HG03439 (cell line): Measurements from ENCODE around the gene ARFGAP2.
"Not testable (repeated sequence)": the region's sequence is repeated elsewhere in the genome, so short reads cannot be mapped to it uniquely, and the experiment has no call there.

Source experiments
- ATAC-seq: cut with Tn5 transposase; IDR thresholded peaks from one replicate; pipeline ENCODE4 v1.9.1; 2021; ENCODE audit warnings: mild to moderate bottlenecking, moderate library complexity; ENCODE audit not compliant: unreplicated experiment

ARFGAP2 gene

GRCh38 chr11:47176328-47177228 is at the start of gene ARFGAP2:
ARFGAP2 (minus strand) TSS chr11:47176879; CDS start chr11:47176853, 26 bp downstream.
- peak; percentile 87 for ATAC-seq

- ATAC-seq = peak; percentile 83
Measured at GRCh38 chr11:47225552-47226400, 49.1 kb upstream of the ARFGAP2 start.

DNA sequence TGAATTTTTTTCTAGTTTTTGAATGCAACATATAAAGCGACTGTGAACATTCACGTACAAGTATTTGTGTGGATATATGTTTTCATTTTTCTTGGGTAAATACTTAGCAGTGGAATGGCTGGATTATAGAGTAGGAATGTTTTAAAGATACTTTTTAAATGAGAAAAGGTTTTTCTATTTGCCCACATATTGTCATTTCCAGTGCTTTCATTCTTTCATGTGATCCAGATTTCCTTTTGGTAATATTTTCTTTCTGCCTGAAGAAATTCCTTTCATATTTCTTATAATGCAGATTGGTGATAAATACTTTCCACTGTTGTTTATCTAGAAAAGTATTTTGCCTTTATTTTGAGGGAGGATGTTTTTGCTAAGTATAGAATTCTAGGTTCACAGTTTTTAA is 46.0 kb upstream of the ARFGAP2 start:
- no peak for ATAC-seq

DNA sequence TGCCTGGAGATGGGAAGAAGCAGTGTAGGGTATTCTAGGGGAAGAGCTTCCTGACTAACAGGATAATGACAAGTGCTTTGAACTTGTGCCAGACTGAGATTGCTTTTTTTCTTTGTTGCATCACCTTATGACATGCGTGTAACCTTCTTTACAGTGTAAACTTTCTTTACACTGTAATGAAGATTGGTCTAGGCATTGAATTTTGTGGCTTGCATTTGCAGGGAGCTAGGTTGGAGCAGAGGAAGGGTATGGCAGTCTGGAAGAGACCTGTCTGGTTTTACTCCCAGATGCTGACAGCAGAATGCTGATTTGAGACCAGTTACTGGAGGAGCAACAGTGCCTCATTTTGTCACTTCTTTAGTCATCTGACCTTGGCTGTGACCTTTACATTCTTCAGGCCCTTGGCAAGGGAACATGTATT is 43.7 kb upstream of the ARFGAP2 start:
- no peak for ATAC-seq

DNA sequence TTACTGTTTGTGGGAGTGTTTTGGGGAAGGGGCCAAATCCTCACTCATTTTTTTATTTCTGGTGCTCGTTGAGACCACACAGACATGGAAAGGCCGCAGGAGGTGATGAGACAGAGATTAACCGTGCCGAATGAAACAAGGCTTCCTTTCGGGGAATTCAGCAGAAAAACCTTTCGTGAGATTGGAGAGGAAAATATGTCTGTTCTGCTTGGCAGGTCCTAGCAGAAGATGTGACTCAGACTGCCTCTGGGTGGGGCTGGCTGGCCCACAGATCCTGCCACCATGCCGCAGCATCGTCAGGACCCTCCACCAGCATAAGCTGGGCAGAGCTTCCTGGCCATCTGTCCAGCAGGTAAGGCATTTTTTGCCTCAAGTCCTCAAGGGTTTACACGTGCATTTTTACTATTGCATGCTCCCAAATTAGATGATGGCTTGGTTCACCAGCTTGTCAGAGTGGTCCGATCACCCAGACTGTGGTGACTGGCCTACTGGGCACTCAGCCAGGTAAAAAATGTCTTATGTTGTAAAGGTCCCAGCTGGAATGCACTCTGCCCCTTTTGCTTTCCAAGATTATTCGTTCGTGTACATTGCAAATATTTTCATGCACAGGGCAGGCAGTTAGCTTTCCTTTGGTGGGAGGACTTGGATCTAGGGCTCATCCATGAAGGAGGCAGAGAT is 39.6 kb upstream of the ARFGAP2 start:
- ATAC-seq = no peak

- no peak for ATAC-seq
Measured at GRCh38 chr11:47215366-47215910, 38.8 kb upstream of the ARFGAP2 start.

DNA sequence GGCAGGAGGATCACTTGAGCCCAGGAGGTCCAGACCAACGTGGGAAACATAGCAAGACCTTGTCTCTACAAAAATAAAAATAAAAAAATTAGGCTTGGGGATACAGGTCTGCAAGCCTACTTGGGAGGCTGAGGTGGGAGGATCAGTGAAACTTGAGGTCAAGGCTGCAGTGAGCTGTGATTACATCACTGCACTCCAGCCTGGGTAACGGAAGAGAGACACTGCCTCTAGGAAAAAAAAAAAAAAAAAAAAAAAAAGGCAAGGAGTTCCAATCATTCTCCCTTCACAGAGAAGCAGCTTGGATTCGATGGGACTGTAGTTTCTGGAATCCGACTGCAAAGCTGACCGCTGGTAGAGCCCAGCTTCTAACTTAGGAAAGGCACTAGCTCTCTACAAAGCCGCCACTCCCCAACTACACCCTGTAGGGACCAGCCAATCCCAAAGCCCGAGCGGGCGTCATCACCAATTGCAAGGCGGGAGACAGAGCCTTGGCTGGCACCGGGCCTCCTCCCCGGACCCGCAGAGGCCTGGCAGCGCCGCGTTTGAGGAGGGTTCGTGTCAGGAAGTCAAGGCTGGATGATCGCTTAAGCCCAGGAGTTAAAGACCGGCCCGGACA is 37.4 kb upstream of the ARFGAP2 start:
- peak; percentile 66 for ATAC-seq

DNA sequence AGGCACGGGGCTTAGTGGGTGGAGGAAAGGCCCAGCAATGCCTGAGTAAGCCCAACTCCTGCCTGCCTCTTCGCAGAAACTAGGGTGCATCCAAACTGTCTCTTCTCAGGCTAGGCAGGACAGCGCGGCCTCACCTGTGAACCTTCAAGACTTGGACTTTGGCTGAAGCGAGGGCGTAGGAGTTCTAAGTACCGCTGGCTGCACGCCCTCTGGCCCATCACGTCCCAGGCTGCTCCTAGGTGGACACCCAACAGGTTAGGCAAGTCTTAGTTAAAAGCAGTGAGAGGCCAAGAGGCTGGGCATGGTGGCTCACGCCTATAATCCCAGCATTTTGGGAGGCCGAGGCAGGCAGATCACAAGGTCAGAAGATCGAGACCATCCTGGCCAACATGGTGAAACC is 36.3 kb upstream of the ARFGAP2 start:
- no peak for ATAC-seq

DNA sequence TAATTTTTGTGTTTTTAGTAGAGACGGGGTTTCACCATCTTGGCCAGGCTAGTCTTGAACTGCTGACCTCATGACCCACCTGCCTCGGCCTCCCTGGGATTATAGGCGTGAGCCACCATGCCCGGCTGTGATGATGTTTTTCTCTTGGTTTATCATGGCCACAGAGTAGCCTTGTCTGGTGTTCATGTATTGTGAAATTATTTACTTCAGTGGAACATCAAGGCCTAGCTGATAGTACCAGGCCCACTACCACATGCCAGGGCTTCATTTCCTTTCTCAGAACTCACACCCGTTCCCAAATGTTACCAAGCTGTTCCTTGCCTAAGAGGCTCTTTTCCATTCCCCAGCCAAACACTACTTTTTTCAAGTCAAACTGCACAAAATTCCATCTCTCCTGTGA is 31.9 kb upstream of the ARFGAP2 start:
- ATAC-seq = no peak

DNA sequence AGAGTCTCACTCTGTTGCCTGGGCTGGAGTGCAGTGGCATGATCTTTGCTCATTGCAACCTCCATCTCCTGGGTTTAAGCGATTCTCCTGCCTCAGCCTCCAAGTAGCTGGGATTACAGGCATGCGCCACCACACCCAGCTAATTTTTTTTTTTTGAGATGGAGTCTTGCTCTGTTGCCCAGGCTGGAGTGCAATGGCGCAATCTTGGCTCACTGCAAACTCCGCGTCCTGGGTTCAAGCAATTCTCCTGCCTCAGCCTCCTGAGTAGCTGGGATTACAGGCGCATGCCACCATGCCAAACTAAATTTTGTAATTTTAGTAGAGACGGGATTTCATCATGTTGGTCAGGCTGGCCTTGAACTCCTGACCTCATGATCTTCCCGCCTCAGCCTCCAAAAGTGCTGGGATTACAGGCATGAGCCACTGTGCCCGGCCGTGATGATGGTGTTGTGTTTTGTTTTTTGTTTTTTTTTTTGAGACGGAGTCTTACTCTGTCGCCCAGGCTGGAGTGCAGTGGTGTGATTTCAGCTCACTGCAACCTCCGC is 31.4 kb upstream of the ARFGAP2 start:
- not testable (repeated sequence) for ATAC-seq

DNA sequence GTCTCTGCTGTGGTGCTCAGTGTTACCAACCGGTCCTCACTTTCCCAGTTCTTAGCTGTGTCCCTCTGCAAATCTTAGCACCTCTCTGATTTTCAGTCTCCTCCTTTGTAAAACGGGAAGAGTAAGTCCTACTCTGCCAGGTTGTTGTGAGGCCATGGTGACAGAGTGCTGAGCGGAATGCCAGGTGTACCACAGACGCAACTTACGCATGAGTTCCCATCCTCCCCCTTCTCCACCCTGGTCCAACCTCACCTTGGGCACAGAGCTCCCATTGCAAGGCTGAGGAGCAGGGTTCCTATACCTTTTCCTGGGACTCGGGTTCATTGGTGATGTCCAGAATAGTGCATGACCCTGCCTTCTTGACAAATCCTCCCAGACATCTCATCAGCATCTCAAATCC is 30.8 kb upstream of the ARFGAP2 start:
- no peak for ATAC-seq

GRCh38 chr11:47206577-47206976 is 29.9 kb upstream of the ARFGAP2 start:
- ATAC-seq = not testable (repeated sequence)

- ATAC-seq = no peak
Measured at GRCh38 chr11:47204637-47204989, 27.9 kb upstream of the ARFGAP2 start.

- ATAC-seq = no peak
Measured at GRCh38 chr11:47202576-47202975, 25.9 kb upstream of the ARFGAP2 start.

DNA sequence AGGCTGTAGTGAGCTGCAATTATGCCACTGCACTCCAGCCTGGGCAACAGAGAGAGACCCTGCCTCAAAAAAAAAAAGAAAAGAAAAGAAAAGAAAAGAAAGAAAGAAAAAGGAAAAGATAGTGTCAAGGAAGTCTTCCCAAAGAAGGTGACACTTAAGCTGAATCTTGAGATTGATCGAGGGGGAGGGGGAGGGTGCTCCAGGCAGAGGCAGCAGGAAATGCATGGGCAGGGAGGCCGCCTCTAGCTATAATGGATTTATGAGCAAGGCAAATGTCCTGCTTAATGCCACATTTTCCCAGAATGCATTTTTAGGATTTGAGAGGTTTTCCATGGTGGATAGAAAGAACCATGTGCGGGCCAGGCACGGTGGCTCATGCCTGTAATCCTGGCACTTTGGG is 24.3 kb upstream of the ARFGAP2 start:
- no peak for ATAC-seq

- not testable (repeated sequence) for ATAC-seq
Measured at GRCh38 chr11:47198161-47198560, 21.5 kb upstream of the ARFGAP2 start.

DNA sequence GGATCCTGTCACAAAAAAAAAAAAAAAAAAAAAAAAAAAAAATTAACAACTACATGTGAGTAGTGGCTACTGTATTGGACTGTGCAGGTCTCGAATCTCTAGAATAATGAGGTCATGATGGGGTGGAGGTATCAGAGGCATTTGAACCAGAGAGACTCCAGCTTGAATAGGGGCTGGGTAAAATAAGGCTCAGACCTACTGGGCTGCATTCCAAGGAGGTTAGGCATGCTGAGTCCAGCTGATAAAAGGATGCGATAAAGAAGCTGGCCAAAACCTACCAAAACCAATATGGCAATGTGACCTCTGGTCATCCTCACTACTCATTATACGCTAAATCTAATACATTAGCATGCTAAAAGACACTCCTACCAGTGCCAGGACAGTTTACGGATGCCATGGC is 15.4 kb upstream of the ARFGAP2 start:
- no peak for ATAC-seq

DNA sequence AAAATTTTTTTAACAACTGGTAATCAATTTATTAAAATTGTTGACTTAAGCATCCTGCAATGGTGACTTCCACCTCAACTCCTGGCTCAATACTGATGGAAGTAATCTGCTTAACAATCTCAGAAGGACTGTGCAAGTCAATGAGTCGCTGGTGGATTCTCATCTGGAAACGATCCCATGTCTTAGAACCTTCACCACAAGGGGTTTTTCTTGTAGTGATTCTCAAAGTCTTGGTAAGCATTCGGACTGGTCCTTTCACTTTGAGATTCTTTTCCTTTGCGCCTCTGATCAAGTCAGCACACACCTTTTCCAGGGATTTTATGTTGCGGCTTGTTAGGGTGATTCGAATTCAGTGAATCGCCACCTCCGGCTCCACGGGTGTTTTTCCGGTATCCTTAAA is 14.5 kb upstream of the ARFGAP2 start:
- ATAC-seq = not testable (repeated sequence)

DNA sequence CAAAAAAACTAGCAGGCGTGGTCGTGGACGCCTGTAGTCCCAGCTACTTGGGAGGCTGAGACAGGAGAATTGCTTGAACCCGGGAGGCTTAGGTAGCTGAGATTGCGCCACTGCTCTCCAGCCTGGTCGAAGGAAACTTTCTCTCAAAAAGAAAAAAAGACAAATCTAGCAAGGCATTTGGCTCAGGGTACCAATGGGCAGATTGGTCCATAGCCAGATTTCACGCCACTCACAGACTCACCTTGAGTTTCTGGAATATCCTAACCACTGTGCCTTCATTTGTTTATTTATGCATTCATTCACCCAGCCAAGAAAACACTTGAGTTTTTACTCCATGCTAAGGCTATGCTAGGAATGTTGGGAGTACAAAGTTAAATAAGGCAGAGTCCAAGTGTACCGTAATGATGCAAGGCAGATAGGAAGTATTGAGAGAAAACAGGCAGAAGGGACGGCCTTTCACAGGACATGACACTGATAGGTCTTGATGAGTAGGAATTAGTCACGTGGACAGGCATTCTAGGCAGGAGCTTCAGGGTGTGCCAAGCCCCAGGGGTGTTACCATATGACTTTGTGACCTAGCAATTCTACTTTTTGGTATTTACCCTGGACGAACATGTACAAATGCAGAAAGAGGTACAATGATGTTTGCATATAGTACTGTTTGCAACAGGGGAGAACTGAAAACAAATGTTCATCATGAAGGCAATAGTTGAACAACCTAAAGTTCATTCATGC is 12.6 kb upstream of the ARFGAP2 start:
- no peak for ATAC-seq

DNA sequence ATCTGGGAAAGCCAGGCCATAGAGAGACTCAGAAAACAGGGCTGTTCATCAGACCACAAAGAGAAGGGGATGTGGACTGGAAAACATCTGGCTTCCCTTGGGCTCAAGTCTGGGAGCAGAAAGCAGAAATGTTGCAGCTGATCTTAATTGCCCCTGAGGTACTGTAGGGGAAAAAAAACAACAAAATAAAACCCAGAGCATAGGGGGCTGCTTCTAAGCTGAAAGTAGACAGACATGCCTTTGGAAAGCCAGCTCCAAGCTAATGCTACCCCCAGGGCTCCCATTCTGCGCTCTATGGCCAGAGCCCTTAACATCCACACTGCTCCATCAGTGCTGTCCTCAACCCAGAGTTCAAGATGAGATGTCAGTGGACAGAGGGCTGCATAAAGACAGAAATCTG is 11.6 kb upstream of the ARFGAP2 start:
- no peak for ATAC-seq
